Measurements from ENCODE around the gene KRTAP20-1. TPM values are rescaled to one million over a fixed set of nuclear protein-coding genes. Genes with fewer than 3 reads are reported as not detected.

KRTAP20-1 gene
- total and polyA plus RNA-seq, 4 donors = not detected

GRCh38 chr21:30605968-30606367 lies 10.3 kb upstream of the KRTAP20-1 start:
- Histone ChIP-seq H3K4me3 (ENCODE audit: low read depth in 1 of 3, low read length in 3 of 3) (no peak overlapping the region), H3K9me3 (ENCODE audit: control insufficient read depth in 4 of 4, low read length in 3 of 4) (no peaks in the 10 kb centered on the region), H3K4me1 (ENCODE audit: control insufficient read depth in 4 of 4, insufficient read depth in 4 of 4, low read length in 3 of 4) (no peaks in the 10 kb centered on the region), H3K27me3 (ENCODE audit: control insufficient read depth in 4 of 4, insufficient read depth in 4 of 4, low read length in 3 of 4) (no peaks in the 10 kb centered on the region), H3K27ac (ENCODE audit: low read depth in 1 of 2, low read length in 2 of 2) (no peak overlapping the region), H3K9ac (ENCODE audit: low read depth in 1 of 2, low read length in 2 of 2) (no peak overlapping the region), H3K36me3 (ENCODE audit: control insufficient read depth in 4 of 4, insufficient read depth in 3 of 4, low read depth in 1 of 4, low read length in 3 of 4) (no peaks in the 10 kb centered on the region)
- DNase-seq (ENCODE audit: low spot score) = no peak
- WGBS = 73% methylated on average over 2 of the region's 2 CpGs
- TF ChIP-seq EGR1 (IDR thresholded peaks at IDR 0.05; ENCODE audit: low read depth in 2 of 2) (no peak), CTCF (IDR thresholded peaks at IDR 0.05; ENCODE audit: low read depth, low read length, missing input control) (no peak), FOXA1 (IDR thresholded peaks at IDR 0.05) (no peak), JUND (IDR thresholded peaks at IDR 0.05) (no peak), REST (IDR thresholded peaks at IDR 0.05) (no peak), FOXA2 (IDR thresholded peaks at IDR 0.05) (no peak), SP1 (IDR thresholded peaks at IDR 0.05) (no peak), RXRA (IDR thresholded peaks at IDR 0.05) (no peak), RAD21 (IDR thresholded peaks at IDR 0.05) (no peak), HNF4A (conservative IDR thresholded peaks at IDR 0.05) (no peak), YY1 (IDR thresholded peaks at IDR 0.05) (no peak), TAF1 (conservative IDR thresholded peaks at IDR 0.05) (no peak), ATF3 (IDR thresholded peaks at IDR 0.05) (no peak), GABPA (IDR thresholded peaks at IDR 0.05 in 1 of 2, conservative IDR thresholded peaks at IDR 0.05 in 1 of 2) (no peak), HNF4G (IDR thresholded peaks at IDR 0.05) (no peak), NR2F2 (IDR thresholded peaks at IDR 0.05) (no peak)
- TF ChIP-seq, protein P1, sequence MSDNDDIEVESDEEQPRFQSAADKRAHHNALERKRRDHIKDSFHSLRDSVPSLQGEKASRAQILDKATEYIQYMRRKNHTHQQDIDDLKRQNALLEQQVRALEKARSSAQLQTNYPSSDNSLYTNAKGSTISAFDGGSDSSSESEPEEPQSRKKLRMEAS (IDR thresholded peaks at IDR 0.05) = no peak
- TF ChIP-seq, protein P2, sequence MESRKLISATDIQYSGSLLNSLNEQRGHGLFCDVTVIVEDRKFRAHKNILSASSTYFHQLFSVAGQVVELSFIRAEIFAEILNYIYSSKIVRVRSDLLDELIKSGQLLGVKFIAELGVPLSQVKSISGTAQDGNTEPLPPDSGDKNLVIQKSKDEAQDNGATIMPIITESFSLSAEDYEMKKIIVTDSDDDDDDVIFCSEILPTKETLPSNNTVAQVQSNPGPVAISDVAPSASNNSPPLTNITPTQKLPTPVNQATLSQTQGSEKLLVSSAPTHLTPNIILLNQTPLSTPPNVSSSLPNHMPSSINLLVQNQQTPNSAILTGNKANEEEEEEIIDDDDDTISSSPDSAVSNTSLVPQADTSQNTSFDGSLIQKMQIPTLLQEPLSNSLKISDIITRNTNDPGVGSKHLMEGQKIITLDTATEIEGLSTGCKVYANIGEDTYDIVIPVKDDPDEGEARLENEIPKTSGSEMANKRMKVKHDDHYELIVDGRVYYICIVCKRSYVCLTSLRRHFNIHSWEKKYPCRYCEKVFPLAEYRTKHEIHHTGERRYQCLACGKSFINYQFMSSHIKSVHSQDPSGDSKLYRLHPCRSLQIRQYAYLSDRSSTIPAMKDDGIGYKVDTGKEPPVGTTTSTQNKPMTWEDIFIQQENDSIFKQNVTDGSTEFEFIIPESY (IDR thresholded peaks at IDR 0.05) = no peak
